NCI-H146 treated with DMSO at 0.1 percent for 48 hours (cell line): ENCODE data around the gene TRHDE.
"Not testable (repeated sequence)": the region's sequence is repeated elsewhere in the genome, so short reads cannot be mapped to it uniquely, and the experiment has no call there.

Experiments
- DNase-seq: peaks from one replicate; lab custom pipeline; 2025; ENCODE audit not compliant: unreplicated experiment; lab: John Stamatoyannopoulos, UW

The TRHDE gene

DNA sequence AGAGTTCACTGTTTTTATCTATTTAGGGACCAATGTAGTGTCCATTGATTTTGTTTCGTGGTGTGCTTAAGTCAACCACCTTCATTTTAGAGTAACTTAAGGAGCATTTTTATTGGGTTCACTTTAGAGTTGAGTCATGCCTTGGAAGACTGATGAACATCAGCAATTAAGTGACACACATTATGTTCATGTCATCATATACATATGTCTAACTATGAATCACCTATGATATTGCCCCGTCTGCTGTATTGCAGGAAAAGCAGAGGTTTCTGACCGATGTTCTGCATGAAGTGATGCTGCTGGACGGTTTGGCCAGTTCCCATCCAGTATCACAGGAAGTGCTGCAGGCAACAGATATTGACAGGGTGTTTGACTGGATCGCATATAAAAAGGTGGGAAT, 227.1 kb downstream of the TRHDE start:
- no peak for DNase-seq

DNA sequence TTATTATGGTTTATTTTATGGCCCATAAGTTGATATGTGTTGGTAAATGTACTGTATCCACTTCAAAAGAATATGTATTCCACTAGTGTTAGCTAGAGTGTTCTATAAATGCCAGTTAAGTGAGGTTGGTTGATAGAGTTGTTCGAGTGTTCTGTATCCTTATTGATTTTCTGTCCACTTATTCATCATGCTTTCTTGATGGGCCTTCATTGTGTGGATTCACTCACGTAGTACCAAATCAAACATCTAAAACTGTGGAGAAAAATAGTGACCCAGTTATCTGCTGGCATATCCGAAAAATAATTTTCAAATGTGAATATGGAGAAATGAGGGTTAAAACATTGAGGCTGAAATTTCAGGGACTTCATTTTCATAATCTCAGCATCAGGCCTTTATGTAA, 230.4 kb downstream of the TRHDE start:
- no peak for DNase-seq

DNA sequence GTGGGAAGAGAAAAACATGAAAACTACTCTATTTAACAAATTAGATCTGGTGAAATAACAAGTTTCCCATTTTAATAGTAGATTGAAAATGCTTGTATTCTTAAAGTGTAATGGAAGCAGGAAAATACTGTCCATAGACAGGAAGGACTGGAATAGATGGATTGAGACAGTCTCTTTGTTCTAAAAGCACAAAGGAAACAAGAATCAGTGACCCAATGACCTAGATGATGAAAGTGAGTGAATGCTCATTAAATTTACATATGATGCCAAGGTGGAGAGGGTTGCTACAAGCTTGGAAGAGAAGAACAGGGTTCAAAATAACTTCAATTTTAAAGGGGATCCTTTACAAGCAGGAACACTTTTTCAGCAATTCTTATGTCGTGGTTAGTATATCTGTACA, 233.1 kb downstream of the TRHDE start:
- no peak for DNase-seq

DNA sequence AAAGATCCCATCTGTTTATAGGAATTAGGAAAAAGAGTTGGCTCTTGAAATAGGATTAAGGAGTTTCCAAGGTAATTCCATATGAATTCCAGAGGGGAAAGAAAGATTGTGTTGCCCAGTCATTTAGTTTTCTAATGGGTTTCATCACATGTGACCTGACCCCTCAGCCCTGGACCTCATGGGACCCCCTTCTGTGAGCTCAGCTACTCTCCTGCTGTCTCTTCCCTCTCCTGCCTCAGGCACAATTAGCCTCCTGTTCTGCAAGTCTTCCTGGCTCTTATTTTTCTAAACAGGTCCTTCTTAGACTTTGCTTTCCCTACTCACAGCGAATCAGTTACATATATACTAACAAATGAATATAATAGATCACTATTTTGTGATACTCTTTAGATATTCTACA, 237.7 kb downstream of the TRHDE start:
- no peak for DNase-seq

DNA sequence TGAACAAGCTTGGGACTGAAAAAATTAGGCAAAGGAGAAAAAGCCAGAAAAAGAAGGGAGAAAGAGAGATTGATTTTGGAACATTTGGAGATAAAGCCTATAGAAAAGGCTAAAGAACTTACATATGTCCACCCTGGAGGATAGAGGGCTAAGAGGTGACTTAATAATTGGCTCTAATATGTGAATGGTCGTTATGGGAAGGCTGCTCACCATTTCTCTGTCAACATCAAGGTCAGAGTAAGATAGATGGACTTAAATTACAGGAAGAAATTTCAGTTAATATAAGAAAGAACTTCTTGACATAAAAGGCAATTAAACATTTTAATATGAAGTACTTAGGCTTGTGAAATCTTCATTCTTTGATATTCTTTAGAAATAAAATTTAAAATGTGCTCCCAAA, 238.6 kb downstream of the TRHDE start:
- no peak for DNase-seq

DNA sequence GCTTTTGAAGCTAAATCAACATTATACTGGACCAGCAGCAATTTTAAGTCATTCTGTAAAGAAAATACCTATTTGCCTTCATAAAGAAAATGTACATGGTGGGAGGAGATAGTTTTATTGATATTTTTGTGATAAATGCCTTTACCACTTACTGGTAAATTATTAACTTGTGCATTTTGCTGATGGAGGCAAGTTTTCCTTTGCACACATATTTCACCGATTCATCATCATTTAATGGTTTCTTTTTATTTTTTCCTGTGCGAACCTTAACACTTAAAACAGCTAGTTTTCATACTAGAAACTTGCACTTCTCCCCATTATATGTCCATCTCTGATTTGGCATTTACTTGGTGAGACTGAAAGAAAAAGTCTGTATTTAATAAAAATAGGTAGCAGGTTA, 239.3 kb downstream of the TRHDE start:
- no peak for DNase-seq

DNA sequence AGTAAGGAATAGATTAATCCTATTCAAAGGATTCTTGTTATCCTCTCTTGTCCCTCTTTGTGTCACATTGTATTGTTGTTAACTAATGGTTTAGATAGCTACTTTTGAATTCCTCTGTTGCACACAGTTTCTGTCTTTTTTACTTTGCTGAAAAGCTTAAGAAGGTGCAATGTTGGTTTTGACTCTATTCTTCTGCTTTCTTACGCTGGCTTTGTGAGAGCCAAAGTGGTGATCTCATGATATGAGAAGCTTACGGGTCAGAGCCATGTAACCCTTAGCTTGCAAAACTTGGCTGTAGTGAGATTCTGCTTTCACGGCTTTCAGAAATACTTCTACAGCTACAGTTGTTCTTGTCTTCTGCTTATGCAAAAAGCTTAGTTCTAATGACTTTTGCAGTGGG, 239.7 kb downstream of the TRHDE start:
- DNase-seq, result no peak

DNA sequence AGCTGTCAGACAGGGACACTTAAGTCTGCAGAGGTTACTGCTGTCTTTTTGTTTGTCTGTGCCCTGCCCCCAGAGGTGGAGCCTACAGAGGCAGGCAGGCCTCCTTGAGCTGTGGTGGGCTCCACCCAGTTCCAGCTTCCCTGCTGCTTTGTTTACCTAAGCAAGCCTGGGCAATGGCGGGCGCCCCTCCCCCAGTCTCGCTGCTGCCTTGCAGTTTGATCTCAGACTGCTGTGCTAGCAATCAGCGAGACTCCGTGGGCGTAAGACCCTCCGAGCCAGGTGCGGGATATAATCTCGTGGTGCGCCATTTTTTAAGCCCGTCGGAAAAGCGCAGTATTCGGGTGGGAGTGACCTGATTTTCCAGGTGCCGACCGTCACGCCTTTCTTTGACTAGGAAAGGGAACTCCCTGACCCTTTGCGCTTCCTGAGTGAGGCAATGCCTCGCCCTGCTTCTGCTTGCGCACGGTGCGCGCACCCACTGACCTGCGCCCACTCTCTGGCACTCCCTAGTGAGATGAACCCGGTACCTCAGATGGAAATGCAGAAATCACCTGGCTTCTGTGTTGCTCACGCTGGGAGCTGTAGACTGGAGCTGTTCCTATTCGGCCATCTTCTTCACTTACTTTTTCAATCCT, 248.0 kb downstream of the TRHDE start:
- not testable (repeated sequence) for DNase-seq

DNA sequence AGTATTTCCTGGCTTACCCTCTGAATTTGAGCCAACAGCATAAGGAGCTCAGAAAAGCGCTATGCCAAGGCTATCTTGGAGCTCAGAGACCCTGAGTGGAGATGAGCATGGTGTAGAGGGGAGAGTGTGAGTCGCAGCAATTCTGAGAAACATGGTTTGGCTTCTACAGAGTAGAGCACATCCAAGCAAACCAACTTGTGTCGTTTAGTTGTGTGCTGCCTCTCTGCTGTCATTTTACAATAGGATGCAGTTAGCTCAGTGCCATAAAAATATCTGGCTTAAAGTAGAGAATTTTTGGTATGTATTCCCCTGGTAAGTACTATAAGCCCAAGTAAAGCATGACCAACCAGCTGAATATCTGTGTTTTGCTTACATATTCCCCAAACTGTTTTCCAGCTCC, 249.2 kb downstream of the TRHDE start:
- DNase-seq, result no peak

DNA sequence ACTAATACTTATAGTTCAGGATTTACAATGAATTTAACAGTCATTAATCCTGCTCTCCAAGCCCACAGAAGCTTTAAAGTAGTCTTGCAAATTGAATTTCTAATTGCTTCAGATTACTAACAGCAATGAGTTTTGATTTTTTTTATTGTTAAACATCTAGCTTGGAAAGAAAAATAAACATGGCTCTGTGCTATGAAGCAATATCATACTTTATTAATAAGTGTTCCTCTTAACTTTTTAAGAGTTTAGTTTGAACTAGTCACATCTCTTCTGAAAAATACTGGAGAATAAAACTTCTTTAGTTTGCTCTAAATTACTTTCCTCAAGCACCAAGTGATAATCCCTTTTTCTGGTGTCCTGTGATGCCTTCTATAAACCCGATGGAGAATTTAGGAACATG, 250.2 kb downstream of the TRHDE start:
- no peak for DNase-seq

DNA sequence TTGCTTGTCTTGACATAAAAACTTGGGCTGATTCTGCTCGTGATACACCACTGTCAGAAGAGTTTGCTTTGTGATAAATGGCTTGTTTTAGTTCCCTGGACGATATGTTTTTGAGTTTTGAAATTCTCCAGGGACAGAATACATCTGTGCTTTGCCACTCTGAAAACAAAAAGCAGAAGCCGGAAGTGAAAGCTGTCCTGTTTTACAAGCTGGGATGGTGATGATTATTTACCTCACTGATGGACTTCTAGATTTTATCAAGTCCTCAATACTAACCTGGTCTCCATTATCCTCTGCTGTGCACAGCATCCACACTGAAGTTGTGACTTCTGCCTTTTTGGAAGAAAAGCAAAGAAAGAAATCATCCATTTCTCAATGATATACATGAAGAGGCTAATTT, 251.6 kb downstream of the TRHDE start:
- no peak for DNase-seq

DNA sequence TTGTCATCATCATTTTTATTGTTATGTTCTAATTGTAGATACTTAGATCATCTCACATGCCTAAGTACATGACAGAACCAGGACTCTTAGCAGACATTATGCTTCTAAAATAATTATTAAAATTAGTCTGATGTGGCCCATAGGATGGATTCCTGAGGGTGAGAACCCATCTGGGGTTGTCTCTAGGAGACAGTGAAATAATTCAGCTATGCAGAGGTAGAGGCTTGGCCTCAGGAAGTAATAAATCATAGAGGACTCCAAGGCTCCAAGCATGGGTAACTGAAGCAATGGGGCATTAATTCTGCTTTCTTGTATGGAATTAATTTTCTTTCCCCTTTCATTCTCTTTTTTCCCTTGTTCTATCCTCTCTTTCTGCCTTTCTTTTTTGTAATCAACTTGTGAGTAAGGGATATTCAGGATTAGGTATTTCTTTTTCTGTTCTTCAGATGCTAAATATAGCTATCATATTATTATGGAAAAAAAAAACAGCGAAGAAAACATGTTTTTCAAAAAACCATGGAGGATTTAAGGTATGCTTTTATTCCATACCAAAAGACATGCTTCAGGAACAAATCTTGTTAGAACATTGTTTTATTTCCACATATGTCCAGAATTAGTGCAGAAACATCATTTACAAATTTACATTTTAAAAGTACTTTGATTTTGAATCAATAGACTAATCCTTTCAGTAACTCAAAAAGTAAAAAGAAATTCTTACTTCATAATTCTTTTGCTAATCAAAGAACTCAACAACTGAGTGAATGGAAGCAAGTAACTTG, 263.2 kb downstream of the TRHDE start:
- no peak for DNase-seq

DNA sequence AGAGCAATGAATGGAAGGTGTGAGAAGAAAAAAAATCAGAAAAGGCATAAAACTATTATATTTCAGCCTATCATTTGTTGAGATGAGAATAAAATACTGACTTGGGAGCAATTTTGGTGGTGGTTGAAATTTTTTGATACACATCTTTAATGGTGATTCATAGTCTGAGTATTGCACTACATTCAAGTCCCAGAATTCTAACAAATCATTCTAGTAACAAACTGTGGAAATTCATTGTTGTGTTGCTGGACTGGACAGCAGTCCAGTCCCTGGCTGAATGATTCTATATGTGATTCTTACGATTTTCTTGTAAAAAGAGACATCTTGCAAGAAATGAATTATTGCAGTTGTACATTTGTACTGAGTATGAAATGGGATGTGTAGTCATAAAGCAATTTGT, 268.6 kb downstream of the TRHDE start:
- no peak for DNase-seq

DNA sequence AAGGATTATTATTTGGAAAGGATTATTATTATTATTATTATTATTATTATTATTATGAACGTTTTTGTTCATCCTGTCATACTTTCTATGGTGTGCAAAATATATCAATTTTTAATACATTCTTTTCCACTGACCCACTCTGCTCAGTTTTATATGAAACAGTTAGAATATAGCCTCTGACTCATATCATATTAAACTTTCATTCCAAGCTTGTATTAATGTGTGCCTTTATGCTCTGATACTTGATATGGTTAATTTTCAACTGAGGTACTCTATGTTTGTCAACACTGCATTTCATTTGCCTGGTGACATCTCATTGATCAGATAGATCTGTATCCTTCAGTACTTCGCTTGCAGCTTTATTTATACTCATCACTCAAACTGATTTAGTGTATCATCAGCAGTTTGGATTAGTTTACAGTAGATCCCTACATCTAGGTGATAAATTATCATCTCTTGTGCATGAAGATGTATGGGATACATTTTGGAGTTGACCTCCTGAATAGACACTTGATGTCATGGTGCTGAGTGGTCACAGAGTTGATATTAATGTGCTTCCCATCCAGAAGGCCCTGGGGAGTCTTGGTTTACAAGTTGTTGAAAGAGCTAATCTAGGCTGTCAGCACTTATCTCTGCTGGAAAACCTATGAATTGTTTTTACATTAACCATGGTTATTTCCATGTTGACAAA, 271.8 kb downstream of the TRHDE start:
- no peak for DNase-seq

DNA sequence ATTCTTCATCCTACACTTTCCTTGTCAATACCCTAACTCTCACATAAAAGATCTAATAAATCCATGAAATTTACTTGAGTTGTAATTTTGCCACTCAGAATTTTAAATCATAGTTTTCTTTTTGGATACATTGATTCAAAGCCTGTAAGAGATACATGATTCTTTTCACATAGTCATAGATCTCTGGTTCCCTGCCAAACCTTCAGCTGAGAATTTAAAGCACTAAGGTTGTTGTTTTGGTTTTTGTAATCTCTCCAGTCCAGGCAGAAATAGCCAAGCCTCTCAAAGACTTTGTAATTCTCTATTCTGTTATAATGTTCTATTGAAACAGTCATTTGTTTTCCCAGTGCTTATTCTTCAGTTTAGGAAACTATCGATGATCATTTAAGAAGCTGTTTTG, 273.9 kb downstream of the TRHDE start:
- no peak for DNase-seq

DNA sequence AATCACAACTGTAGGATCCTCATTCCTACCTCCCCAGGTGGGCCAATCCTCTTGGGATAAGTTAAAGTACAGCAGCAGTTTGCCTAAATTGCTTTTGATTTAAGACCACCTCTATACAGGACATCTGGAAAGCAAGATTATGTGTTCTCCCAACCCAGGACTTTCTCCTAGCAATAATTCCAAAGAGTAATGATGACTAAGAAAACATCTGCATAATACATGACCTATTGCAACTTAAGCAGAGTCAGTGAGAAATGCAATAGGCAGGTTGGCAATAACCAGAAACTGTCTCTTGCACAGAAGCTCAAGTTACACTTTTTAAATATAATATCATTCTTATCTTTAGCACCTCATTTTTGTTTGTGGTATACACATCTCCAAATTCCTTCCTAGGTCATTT, 275.4 kb downstream of the TRHDE start:
- DNase-seq, result no peak

DNA sequence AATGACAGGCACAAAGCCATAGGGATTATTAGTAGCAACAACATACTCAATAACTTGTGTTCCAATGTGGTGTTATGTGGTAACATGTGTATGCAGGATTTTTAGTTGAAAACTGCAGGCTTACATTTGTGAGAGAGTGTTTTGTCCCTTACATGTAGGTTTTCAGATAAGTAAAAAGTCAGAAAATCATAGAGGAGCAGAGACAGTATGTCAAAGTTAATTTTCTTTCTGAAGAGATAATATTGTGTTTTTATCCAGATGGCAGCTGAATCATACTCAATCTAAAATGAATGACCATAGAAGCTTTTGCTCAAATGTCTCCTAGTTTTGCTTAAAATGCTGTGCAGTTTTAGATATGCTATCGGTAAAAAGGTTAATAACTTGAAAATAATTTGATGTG, 277.0 kb downstream of the TRHDE start:
- no peak for DNase-seq

DNA sequence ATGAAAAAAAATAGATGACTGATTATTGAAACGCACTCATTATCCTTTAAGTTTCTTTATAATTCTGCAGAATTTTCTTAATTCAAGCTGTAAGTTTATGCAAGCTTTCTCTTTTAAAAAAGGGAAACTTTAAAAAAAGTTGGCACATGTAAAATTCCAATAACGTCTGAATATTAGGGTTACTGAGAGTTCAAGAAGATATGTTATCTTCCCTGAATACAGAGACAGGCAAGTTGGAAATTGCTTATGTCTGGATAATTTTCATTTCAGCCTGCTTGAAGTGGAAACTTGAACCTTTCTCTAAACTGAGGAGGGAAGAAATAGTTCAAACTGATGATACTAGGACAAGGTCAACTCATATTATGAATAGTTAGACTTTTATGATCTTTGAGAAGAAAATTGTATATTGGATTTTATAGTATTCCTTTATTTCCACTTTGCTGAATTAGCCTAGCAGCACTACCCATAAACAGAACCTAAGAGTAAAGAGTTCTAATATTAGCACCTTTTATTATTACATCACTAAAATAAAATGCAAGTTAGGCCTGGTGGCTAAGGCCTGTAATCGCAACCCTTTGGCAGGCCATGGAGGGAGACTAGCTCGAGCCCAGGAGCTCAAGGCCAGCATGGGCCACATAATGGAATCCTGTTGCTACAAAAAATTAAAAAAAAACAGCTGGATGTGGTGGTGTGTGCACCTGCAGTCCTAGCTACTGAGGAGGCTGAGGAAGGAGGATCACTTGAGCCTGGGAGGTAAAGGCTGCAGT, 288.0 kb downstream of the TRHDE start:
- no peak for DNase-seq

DNA sequence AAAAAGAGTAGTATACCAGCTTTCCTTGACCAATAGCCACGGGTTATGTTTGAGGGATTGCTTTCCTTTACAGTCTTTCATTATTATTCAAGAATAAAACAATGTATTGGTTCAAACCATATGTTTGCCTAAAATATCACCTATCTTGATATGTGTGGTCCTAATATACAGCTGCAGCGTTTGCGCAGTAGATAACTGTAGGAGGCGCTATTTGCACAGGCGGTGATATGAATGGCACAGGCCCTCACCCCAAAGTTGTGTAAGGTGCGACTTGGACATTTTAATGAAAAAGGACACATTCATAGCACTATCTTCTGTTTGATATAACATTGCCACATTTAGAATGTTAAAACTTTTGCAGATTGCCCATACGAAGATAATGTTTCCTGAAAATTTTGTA, 298.4 kb downstream of the TRHDE start:
- no peak for DNase-seq

DNA sequence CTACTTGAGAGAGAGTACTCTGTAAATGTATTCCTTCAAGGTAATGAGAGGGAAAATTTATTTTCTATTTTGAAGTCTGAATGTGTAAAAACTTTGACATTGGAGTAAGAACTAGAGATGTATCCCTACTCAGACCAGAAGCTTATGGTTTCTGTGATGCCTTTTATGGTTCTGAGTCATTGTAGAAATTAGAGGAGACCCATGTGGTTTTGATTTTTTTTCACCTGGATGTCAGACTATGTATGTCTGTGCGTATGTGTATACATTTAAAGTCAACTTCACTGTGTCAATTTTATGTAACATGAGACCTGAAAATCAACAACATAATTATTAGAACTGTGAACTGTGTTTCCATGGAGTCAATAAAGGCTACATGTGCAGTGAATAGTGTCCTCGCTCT, 302.0 kb downstream of the TRHDE start:
- peak; percentile 59 for DNase-seq

DNA sequence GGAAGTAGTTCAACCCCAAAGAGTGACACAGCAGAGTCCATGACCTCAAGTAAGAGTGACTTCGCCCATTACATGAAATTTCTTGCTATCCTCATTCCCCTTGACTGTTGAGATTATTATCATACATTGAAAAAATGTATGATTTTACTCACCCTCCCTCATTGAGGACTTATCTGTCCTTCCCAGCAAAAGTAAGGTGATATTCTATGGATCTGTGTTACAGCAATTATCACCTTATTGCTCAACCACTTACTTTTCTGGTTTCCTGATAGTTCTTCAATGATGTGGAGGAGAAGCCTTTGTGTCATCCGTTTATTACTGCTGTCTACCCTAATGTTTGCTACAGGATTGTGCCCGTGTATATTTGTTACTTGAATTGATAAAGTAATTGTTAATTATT, 306.2 kb downstream of the TRHDE start:
- DNase-seq, result no peak

DNA sequence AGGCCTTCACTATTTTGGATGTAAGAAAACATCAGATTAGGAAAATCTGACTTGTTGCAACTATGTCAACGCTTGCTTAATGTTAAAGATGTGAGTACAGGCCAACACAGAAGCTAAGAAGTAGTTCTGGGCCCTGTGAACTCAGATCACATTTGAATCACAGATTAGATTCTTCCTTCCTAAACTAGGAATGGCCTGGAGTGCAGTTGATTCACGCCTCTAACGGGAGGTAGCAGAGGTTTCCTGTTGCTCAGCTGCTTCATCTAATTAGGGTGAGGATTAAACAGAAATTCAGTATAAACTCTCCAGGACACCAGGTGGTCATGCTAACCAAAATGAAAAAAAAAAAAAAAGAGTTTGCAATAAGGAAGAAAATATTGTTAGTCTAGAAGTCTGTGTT, 314.3 kb downstream of the TRHDE start:
- DNase-seq, result no peak
